ENCODE results near the gene MAN1A1. TPM values are rescaled to one million over a fixed set of nuclear protein-coding genes. Genes with fewer than 3 reads are reported as not detected.

The MAN1A1 gene
- total and polyA plus RNA-seq, 10 donors, result 6.0 to 148 (median 93.5) TPM

GRCh38 chr6:119285908-119286625 is 63.5 kb downstream of the MAN1A1 start:
- no peaks in the 10 kb centered on the region for H3K27me3 ChIP-seq (replicated peaks in 1 of 7)
- no peak overlapping the region for H3K27ac ChIP-seq
- peaks cover 0 to 36% (median 0%) of the 10 kb centered on the region in 6 donors for H3K36me3 ChIP-seq
- no peak overlapping the region for H3K4me3 ChIP-seq
- no peaks in the 10 kb centered on the region for H3K4me1 ChIP-seq
- H3K9me3 ChIP-seq, result no peaks in the 10 kb centered on the region
- 95 to 96% (median 95%) methylated on average over 3 of the region's 3 CpGs for WGBS, 5 donors
- TF ChIP-seq POLR2A (IDR thresholded peaks at IDR 0.05), result no peak
- no peak for TF ChIP-seq CTCF (IDR thresholded peaks at IDR 0.05 in 8 of 11, conservative IDR thresholded peaks at IDR 0.05 in 3 of 11)
- TF ChIP-seq POLR2AphosphoS5 (IDR thresholded peaks at IDR 0.05), result no peak
- no peak for DNase-seq
- intact Hi-C loops (cut with DNase I; ENCODE audit: low total_unique reads), result no loop called here

GRCh38 chr6:119284861-119285521 is 64.6 kb downstream of the MAN1A1 start:
- H3K27ac ChIP-seq, result no peak overlapping the region
- WGBS, 5 donors, result 72 to 99% (median 74%) methylated on average over 4 of the region's 4 CpGs
- peaks cover 0 to 33% (median 0%) of the 10 kb centered on the region in 6 donors for H3K36me3 ChIP-seq
- H3K4me3 ChIP-seq, result no peak overlapping the region
- H3K27me3 ChIP-seq (replicated peaks in 1 of 7), result no peaks in the 10 kb centered on the region
- intact Hi-C loops (cut with DNase I; ENCODE audit: low total_unique reads), result no loop called here
- no peak for TF ChIP-seq POLR2A (IDR thresholded peaks at IDR 0.05)
- TF ChIP-seq POLR2AphosphoS5 (IDR thresholded peaks at IDR 0.05), result no peak
- TF ChIP-seq CTCF (IDR thresholded peaks at IDR 0.05 in 8 of 11, conservative IDR thresholded peaks at IDR 0.05 in 3 of 11), result no peak
- no peak for DNase-seq
- no peaks in the 10 kb centered on the region for H3K4me1 ChIP-seq
- H3K9me3 ChIP-seq, result no peaks in the 10 kb centered on the region

- no peak overlapping the region for H3K4me3 ChIP-seq
- no peaks in the 10 kb centered on the region for H3K9me3 ChIP-seq
- H3K27ac ChIP-seq, result no peak overlapping the region
- intact Hi-C loops (cut with DNase I; ENCODE audit: low total_unique reads), result no loop called here
- H3K27me3 ChIP-seq (replicated peaks in 1 of 7), result no peaks in the 10 kb centered on the region
- no peak for DNase-seq
- TF ChIP-seq POLR2A (IDR thresholded peaks at IDR 0.05) (no peak), POLR2AphosphoS5 (IDR thresholded peaks at IDR 0.05) (no peak), CTCF (IDR thresholded peaks at IDR 0.05 in 8 of 11, conservative IDR thresholded peaks at IDR 0.05 in 3 of 11) (no peak)
- no peaks in the 10 kb centered on the region for H3K4me1 ChIP-seq
- H3K36me3 ChIP-seq, result peaks cover 0 to 27% (median 0%) of the 10 kb centered on the region in 6 donors
- WGBS, 5 donors, result 88 to 92% (median 91%) methylated on average over 6 of the region's 6 CpGs
Observed at GRCh38 chr6:119283979-119284545, 65.5 kb downstream of the MAN1A1 start.

- 79 to 87% (median 83%) methylated on average over 3 of the region's 3 CpGs for WGBS, 5 donors
- intact Hi-C loops (cut with DNase I; ENCODE audit: low total_unique reads), result no loop called here
- H3K27ac ChIP-seq, result no peak overlapping the region
- no peaks in the 10 kb centered on the region for H3K27me3 ChIP-seq (replicated peaks in 1 of 7)
- peaks cover 0 to 19% (median 0%) of the 10 kb centered on the region in 6 donors for H3K36me3 ChIP-seq
- H3K4me3 ChIP-seq, result no peak overlapping the region
- TF ChIP-seq POLR2AphosphoS5 (IDR thresholded peaks at IDR 0.05), result no peak
- TF ChIP-seq POLR2A (IDR thresholded peaks at IDR 0.05), result no peak
- no peak for TF ChIP-seq CTCF (IDR thresholded peaks at IDR 0.05 in 8 of 11, conservative IDR thresholded peaks at IDR 0.05 in 3 of 11)
- H3K4me1 ChIP-seq, result no peaks in the 10 kb centered on the region
- no peak for DNase-seq
- no peaks in the 10 kb centered on the region for H3K9me3 ChIP-seq
Observed at GRCh38 chr6:119283214-119283613, 66.3 kb downstream of the MAN1A1 start.

Measured in spleen (tissue), 11 donors.